ENCODE measurements around the gene SGIP1. TPM values are rescaled to one million over a fixed set of nuclear protein-coding genes. Genes with fewer than 3 reads are reported as not detected.

SGIP1 gene
- polyA plus RNA-seq, 3 donors = not detected

GRCh38 chr1:66505671-66506392 lies 28.1 kb upstream of the SGIP1 start:
- intact Hi-C loops (cut with micrococcal nuclease) = no loop called here
- DNase-seq = no peak
- Histone ChIP-seq H3K27me3 (ENCODE audit: control insufficient read depth in 2 of 2, insufficient read depth in 2 of 2, low read length in 2 of 2) (no peaks in the 10 kb centered on the region), H3K36me3 (replicated peaks in 1 of 2; ENCODE audit: control insufficient read depth in 1 of 2, insufficient read depth in 2 of 2, low read length in 2 of 2) (no peaks in the 10 kb centered on the region), H3K79me2 (ENCODE audit: insufficient read depth, low read length) (no peaks in the 10 kb centered on the region), H3K27ac (ENCODE audit: low read depth in 1 of 2, low read length in 2 of 2) (no peak overlapping the region), H4K20me1 (ENCODE audit: insufficient read depth, low read length) (no peaks in the 10 kb centered on the region), H3K4me1 (ENCODE audit: control insufficient read depth in 1 of 2, insufficient read depth in 2 of 2, low read length in 2 of 2) (no peaks in the 10 kb centered on the region), H3K9ac (ENCODE audit: insufficient read depth, low read length, poor library complexity, severe bottlenecking) (no peak overlapping the region), H3K4me2 (replicated peaks; ENCODE audit: extremely low read depth, low read length, poor library complexity, severe bottlenecking) (no peak overlapping the region), H3K9me3 (replicated peaks in 1 of 2; ENCODE audit: control insufficient read depth in 1 of 2, insufficient read depth in 1 of 2, low read length in 2 of 2) (no peaks in the 10 kb centered on the region), H3K4me3 (replicated peaks in 1 of 3; ENCODE audit: low read depth in 2 of 3, low read length in 3 of 3) (no peak overlapping the region), H2AFZ (ENCODE audit: insufficient read depth, low read depth, low read length, poor library complexity, severe bottlenecking) (no peak overlapping the region)
- WGBS (ENCODE audit: insufficient coverage) = 81% methylated on average over 4 of the region's 5 CpGs
- TF ChIP-seq CTCF (IDR thresholded peaks at IDR 0.05) = no peak
- no peak overlapping the region for H3K27ac Mint-ChIP-seq
- no peaks in the 10 kb centered on the region for H3K4me1 Mint-ChIP-seq
- peaks cover 0 to 5% (median 4%) of the 10 kb centered on the region in 3 donors for H3K27me3 Mint-ChIP-seq (ENCODE audit: low read depth in 3 of 3)
- H3K4me3 Mint-ChIP-seq = no peak overlapping the region
- no peaks in the 10 kb centered on the region for H3K9me3 Mint-ChIP-seq
- no peaks in the 10 kb centered on the region for H3K36me3 Mint-ChIP-seq

GRCh38 chr1:66506393-66506687 lies 27.6 kb upstream of the SGIP1 start:
- Histone ChIP-seq H3K9ac (ENCODE audit: insufficient read depth, low read length, poor library complexity, severe bottlenecking) (no peak overlapping the region), H3K27me3 (ENCODE audit: control insufficient read depth in 2 of 2, insufficient read depth in 2 of 2, low read length in 2 of 2) (no peaks in the 10 kb centered on the region), H3K36me3 (replicated peaks in 1 of 2; ENCODE audit: control insufficient read depth in 1 of 2, insufficient read depth in 2 of 2, low read length in 2 of 2) (no peaks in the 10 kb centered on the region), H4K20me1 (ENCODE audit: insufficient read depth, low read length) (no peaks in the 10 kb centered on the region), H3K4me2 (replicated peaks; ENCODE audit: extremely low read depth, low read length, poor library complexity, severe bottlenecking) (no peak overlapping the region), H3K9me3 (replicated peaks in 1 of 2; ENCODE audit: control insufficient read depth in 1 of 2, insufficient read depth in 1 of 2, low read length in 2 of 2) (no peaks in the 10 kb centered on the region), H3K79me2 (ENCODE audit: insufficient read depth, low read length) (no peaks in the 10 kb centered on the region), H3K27ac (ENCODE audit: low read depth in 1 of 2, low read length in 2 of 2) (no peak overlapping the region), H3K4me1 (ENCODE audit: control insufficient read depth in 1 of 2, insufficient read depth in 2 of 2, low read length in 2 of 2) (no peaks in the 10 kb centered on the region), H2AFZ (ENCODE audit: insufficient read depth, low read depth, low read length, poor library complexity, severe bottlenecking) (no peak overlapping the region), H3K4me3 (replicated peaks in 1 of 3; ENCODE audit: low read depth in 2 of 3, low read length in 3 of 3) (no peak overlapping the region)
- no peaks in the 10 kb centered on the region for H3K36me3 Mint-ChIP-seq
- 100% methylated on average over 1 of the region's 1 CpG for WGBS (ENCODE audit: insufficient coverage)
- intact Hi-C loops (cut with micrococcal nuclease) = no loop called here
- no peak overlapping the region for H3K27ac Mint-ChIP-seq
- no peak overlapping the region for H3K4me3 Mint-ChIP-seq
- H3K4me1 Mint-ChIP-seq = no peaks in the 10 kb centered on the region
- no peaks in the 10 kb centered on the region for H3K9me3 Mint-ChIP-seq
- DNase-seq = no peak
- no peak for TF ChIP-seq CTCF (IDR thresholded peaks at IDR 0.05)
- peaks cover 0 to 5% (median 4%) of the 10 kb centered on the region in 3 donors for H3K27me3 Mint-ChIP-seq (ENCODE audit: low read depth in 3 of 3)

Data from CD14-positive monocyte (primary cell).